ENCODE measurements around the gene CACNA2D4. TPM values are rescaled to one million over a fixed set of nuclear protein-coding genes. Genes with fewer than 3 reads are reported as not detected.

Gene CACNA2D4
- total and polyA plus RNA-seq, 4 donors = 1.5 to 12.6 (median 7.3) TPM

DNA sequence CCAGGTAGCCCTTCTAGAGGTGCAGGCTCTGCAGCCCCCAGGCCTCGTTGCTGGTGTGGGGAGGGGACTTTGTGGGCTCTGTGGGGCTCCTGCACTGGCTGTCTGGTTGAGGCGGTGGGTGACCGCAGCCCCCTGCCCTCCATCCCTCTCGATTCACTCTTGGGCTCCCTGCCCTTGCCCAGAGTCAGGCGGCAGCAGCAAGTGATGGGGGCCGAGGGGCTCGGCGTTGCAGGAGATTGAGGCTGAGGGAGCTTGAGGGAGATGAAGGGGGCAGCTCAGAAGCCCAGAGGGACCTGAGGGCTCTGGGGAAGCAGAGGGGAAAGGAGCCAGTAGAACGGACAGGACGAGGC is 107.5 kb downstream of the CACNA2D4 start:
- H3K9me3 ChIP-seq (ENCODE audit: control insufficient read depth in 4 of 4, insufficient read depth in 3 of 4, low read length in 3 of 4) = no peaks in the 10 kb centered on the region
- 91 to 93% methylated on average over 9 to 10 of the region's 10 CpGs for WGBS, 2 donors
- ATAC-seq (ENCODE audit: insufficient read depth, low FRiP score) (no peak), DNase-seq (no peak)
- H3K4me1 ChIP-seq (ENCODE audit: control insufficient read depth in 5 of 5, insufficient read depth in 5 of 5, low read length in 5 of 5) = peaks cover 0 to 4% (median 0%) of the 10 kb centered on the region in 5 donors
- no peak overlapping the region for H3K9ac ChIP-seq (ENCODE audit: insufficient read depth in 1 of 2, low read length in 2 of 2)
- peaks cover 0 to 12% (median 0%) of the 10 kb centered on the region in 3 donors for H3K27me3 ChIP-seq (ENCODE audit: control insufficient read depth in 3 of 3, insufficient read depth in 3 of 3, low read length in 2 of 3)
- TF ChIP-seq, protein P1, sequence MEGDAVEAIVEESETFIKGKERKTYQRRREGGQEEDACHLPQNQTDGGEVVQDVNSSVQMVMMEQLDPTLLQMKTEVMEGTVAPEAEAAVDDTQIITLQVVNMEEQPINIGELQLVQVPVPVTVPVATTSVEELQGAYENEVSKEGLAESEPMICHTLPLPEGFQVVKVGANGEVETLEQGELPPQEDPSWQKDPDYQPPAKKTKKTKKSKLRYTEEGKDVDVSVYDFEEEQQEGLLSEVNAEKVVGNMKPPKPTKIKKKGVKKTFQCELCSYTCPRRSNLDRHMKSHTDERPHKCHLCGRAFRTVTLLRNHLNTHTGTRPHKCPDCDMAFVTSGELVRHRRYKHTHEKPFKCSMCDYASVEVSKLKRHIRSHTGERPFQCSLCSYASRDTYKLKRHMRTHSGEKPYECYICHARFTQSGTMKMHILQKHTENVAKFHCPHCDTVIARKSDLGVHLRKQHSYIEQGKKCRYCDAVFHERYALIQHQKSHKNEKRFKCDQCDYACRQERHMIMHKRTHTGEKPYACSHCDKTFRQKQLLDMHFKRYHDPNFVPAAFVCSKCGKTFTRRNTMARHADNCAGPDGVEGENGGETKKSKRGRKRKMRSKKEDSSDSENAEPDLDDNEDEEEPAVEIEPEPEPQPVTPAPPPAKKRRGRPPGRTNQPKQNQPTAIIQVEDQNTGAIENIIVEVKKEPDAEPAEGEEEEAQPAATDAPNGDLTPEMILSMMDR (IDR thresholded peaks at IDR 0.05; ENCODE audit: control extremely low read depth, extremely low read depth) = no peak
- H3K36me3 ChIP-seq (ENCODE audit: control insufficient read depth in 4 of 4, insufficient read depth in 4 of 4, low read length in 4 of 4) = no peaks in the 10 kb centered on the region
- no peak overlapping the region for H3K27ac ChIP-seq (ENCODE audit: low read depth in 1 of 2, low read length in 1 of 2)
- no peak overlapping the region for H3K4me3 ChIP-seq

DNA sequence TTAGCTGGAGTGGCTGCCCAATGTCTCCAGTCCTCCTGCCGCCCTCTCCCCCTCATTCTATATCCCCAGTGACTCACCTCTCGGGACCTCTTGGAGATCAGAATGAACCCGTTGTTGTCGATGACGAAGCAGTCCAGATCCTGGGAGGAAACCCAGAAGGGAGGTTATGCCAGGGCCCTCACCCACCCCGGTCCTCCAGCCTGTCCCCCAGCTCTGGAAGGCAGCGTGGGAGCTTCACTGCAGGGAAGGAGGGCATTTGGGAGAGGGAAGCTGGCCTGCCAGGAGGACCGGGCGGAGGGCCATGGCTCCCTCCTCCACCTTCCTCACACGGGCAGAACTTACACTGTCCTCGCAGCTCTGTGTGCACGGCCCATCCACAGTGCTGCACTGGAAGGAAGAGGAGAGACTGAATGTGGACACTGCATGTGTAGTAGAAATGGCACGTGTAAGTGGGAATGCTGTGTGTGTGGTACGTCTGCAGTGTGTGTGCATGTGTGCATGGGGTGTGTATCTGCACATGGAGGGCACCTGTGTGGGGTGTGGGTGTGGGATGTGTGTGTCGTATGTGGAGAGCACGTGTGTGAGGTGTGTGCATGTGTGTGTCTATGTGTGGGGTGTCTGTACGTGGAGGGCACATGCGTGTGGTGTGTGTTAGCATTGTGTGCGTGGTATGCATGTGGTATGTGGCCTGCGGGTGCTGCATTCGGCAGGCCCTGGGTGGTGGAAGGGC is 108.1 kb downstream of the CACNA2D4 start:
- Histone ChIP-seq H3K27ac (ENCODE audit: low read depth in 1 of 2, low read length in 1 of 2) (no peak overlapping the region), H3K27me3 (ENCODE audit: control insufficient read depth in 3 of 3, insufficient read depth in 3 of 3, low read length in 2 of 3) (peaks cover 0 to 7% (median 0%) of the 10 kb centered on the region in 3 donors), H3K4me3 (no peak overlapping the region), H3K36me3 (ENCODE audit: control insufficient read depth in 4 of 4, insufficient read depth in 4 of 4, low read length in 4 of 4) (no peaks in the 10 kb centered on the region), H3K4me1 (ENCODE audit: control insufficient read depth in 5 of 5, insufficient read depth in 5 of 5, low read length in 5 of 5) (peaks cover 0 to 6% (median 0%) of the 10 kb centered on the region in 5 donors), H3K9ac (ENCODE audit: insufficient read depth in 1 of 2, low read length in 2 of 2) (no peak overlapping the region), H3K9me3 (ENCODE audit: control insufficient read depth in 4 of 4, insufficient read depth in 3 of 4, low read length in 3 of 4) (no peaks in the 10 kb centered on the region)
- no peak for DNase-seq
- 81 to 91% methylated on average over 21 of the region's 21 CpGs for WGBS, 2 donors
- ATAC-seq (ENCODE audit: insufficient read depth, low FRiP score) = no peak
- TF ChIP-seq, protein P1 (IDR thresholded peaks at IDR 0.05; ENCODE audit: control extremely low read depth, extremely low read depth) = no peak

DNA sequence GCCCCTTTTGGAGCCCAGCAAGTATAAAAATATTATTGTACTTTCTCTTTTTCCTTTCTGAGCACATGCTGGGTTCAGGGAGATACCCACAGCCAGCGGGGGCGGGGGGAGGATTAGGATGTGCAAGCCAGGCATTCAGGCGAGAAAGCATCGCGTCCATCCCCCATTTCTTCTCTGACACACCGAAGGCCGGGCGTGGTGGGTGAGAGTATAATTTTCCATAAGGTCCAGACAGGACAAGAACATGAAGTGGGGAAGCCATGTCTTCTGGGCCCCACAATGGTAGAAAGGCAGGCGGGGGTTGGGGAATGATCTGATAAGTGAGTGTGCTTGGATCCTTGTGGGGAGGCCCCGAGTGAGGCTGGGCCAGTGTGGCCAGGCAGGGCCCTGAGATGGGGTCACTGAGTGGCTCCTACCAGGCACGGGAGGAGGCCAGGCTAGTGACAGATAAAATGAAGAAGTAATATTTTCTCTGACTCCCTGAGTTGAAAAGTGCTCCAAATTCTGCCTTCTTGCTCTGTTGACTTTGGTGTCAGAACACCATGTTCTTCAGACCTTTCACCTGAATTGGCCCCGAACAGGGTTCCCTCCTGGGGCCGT is 108.8 kb downstream of the CACNA2D4 start:
- H3K9me3 ChIP-seq (ENCODE audit: control insufficient read depth in 4 of 4, insufficient read depth in 3 of 4, low read length in 3 of 4) = no peaks in the 10 kb centered on the region
- no peak overlapping the region for H3K4me3 ChIP-seq
- no peak for ATAC-seq (ENCODE audit: insufficient read depth, low FRiP score)
- WGBS, 2 donors = 85 to 91% methylated on average over 13 of the region's 13 CpGs
- no peak for DNase-seq
- H3K36me3 ChIP-seq (ENCODE audit: control insufficient read depth in 4 of 4, insufficient read depth in 4 of 4, low read length in 4 of 4) = no peaks in the 10 kb centered on the region
- H3K27me3 ChIP-seq (ENCODE audit: control insufficient read depth in 3 of 3, insufficient read depth in 3 of 3, low read length in 2 of 3) = peaks cover 0 to 6% (median 0%) of the 10 kb centered on the region in 3 donors
- no peak overlapping the region for H3K9ac ChIP-seq (ENCODE audit: insufficient read depth in 1 of 2, low read length in 2 of 2)
- H3K27ac ChIP-seq (ENCODE audit: low read depth in 1 of 2, low read length in 1 of 2) = no peak overlapping the region
- TF ChIP-seq, protein P1 (IDR thresholded peaks at IDR 0.05; ENCODE audit: control extremely low read depth, extremely low read depth) = no peak
- peaks cover 0 to 6% (median 0%) of the 10 kb centered on the region in 5 donors for H3K4me1 ChIP-seq (ENCODE audit: control insufficient read depth in 5 of 5, insufficient read depth in 5 of 5, low read length in 5 of 5)
